GM18517 (cell line): ENCODE results near the gene SLC4A3.
"Not testable (repeated sequence)": the region's sequence is repeated elsewhere in the genome, so short reads cannot be mapped to it uniquely, and the experiment has no call there.

Experiments used
- ATAC-seq: cut with Tn5 transposase; IDR thresholded peaks from one replicate; pipeline ENCODE4 v1.9.1; 2021; ENCODE audit warnings: mild to moderate bottlenecking, moderate library complexity; ENCODE audit not compliant: unreplicated experiment

Gene SLC4A3

GRCh38 chr2:219644801-219645480 lies 17.5 kb downstream of the SLC4A3 start:
- ATAC-seq: no peak

GRCh38 chr2:219645631-219646527 lies 18.4 kb downstream of the SLC4A3 start:
- no peak for ATAC-seq

- no peak for ATAC-seq
Measured at GRCh38 chr2:219648176-219648575, 20.7 kb downstream of the SLC4A3 start.

- no peak for ATAC-seq
Measured at GRCh38 chr2:219648963-219649362, 21.5 kb downstream of the SLC4A3 start.

- no peak for ATAC-seq
Measured at GRCh38 chr2:219650426-219651248, 23.2 kb downstream of the SLC4A3 start.

- ATAC-seq: not testable (repeated sequence)
Measured at GRCh38 chr2:219651656-219652055, 24.2 kb downstream of the SLC4A3 start.

GRCh38 chr2:219656526-219656925 lies 29.1 kb downstream of the SLC4A3 start:
- ATAC-seq: no peak

- no peak for ATAC-seq
Measured at GRCh38 chr2:219658196-219658846, 30.9 kb downstream of the SLC4A3 start.

GRCh38 chr2:219658874-219659273 lies 31.4 kb downstream of the SLC4A3 start:
- ATAC-seq: no peak

GRCh38 chr2:219661197-219661954 lies 33.9 kb downstream of the SLC4A3 start:
- ATAC-seq: peak; percentile 86

GRCh38 chr2:219661955-219662395 lies 34.5 kb downstream of the SLC4A3 start:
- ATAC-seq: no peak

- ATAC-seq: no peak
Measured at GRCh38 chr2:219662566-219662965, 35.1 kb downstream of the SLC4A3 start.

- no peak for ATAC-seq
Measured at GRCh38 chr2:219663116-219663762, 35.8 kb downstream of the SLC4A3 start.

- no peak for ATAC-seq
Measured at GRCh38 chr2:219664041-219664440, 36.6 kb downstream of the SLC4A3 start.

GRCh38 chr2:219664944-219665343 lies 37.5 kb downstream of the SLC4A3 start:
- ATAC-seq: no peak

- ATAC-seq: no peak
Measured at GRCh38 chr2:219665926-219666325, 38.5 kb downstream of the SLC4A3 start.

- no peak for ATAC-seq
Measured at GRCh38 chr2:219668316-219668715, 40.9 kb downstream of the SLC4A3 start.

GRCh38 chr2:219670386-219670785 lies 43.0 kb downstream of the SLC4A3 start:
- no peak for ATAC-seq

- no peak for ATAC-seq
Measured at GRCh38 chr2:219671279-219671678, 43.8 kb downstream of the SLC4A3 start.
